Measurements from ENCODE around the gene ZNF69.

DNA sequence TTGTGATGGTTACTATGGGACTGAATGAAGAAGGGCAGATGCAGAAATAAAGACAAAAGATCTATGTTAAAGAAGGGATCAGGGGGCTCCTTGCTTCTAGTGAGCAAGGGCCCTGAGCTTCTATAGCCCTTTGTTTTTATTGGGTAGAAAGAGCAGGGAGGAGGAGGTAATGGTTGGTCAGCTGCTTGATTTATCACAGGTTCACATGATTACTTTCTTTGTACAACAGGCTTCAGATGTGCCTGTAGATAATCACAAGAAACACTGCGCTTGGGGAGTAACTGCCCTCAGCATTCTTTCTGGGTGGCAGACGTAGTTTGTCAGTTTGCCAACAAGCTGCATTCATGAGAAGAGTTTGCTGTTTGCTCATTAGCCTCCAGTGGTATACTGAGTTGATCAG, 43.9 kb upstream of the ZNF69 start:
- TF ChIP-seq POLR2A (IDR thresholded peaks at IDR 0.05; ENCODE audit: low read length), result no peak
- no peak for TF ChIP-seq GATA1 (IDR thresholded peaks at IDR 0.05; ENCODE audit: low read depth, low read length)

Data from erythroblast (primary cell).